GM12801 (cell line): ENCODE measurements around the gene PIGS.

Source experiments
- TF ChIP-seq, protein P1 (sequence below): IDR thresholded peaks from one replicate; pipeline ENCODE4 v1.5.1; 2011; ENCODE audit warnings: control low read depth; ENCODE audit not compliant: insufficient read length; ENCODE audit errors: extremely low read depth

The PIGS gene

DNA sequence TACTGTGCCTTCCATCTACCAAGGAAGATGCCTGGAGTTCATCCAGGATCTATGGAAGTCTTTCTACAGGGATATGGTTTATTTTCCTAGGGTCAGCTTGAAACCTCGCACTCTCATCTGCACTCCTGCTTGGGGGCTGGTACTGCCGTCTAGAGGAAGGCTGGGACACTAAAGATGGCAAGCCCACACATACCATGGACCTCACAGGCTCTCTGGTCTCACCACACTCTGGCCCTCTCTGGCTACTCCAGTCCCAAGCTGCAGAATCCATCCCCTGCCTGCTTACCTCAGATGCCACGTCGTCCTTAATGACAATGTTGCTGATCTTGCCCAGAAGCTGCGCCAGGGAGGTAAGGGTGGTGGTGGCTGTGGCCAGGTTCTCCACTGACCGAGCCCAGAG is 16.8 kb downstream of the PIGS start:
- TF ChIP-seq, protein P1, sequence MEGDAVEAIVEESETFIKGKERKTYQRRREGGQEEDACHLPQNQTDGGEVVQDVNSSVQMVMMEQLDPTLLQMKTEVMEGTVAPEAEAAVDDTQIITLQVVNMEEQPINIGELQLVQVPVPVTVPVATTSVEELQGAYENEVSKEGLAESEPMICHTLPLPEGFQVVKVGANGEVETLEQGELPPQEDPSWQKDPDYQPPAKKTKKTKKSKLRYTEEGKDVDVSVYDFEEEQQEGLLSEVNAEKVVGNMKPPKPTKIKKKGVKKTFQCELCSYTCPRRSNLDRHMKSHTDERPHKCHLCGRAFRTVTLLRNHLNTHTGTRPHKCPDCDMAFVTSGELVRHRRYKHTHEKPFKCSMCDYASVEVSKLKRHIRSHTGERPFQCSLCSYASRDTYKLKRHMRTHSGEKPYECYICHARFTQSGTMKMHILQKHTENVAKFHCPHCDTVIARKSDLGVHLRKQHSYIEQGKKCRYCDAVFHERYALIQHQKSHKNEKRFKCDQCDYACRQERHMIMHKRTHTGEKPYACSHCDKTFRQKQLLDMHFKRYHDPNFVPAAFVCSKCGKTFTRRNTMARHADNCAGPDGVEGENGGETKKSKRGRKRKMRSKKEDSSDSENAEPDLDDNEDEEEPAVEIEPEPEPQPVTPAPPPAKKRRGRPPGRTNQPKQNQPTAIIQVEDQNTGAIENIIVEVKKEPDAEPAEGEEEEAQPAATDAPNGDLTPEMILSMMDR = no peak

DNA sequence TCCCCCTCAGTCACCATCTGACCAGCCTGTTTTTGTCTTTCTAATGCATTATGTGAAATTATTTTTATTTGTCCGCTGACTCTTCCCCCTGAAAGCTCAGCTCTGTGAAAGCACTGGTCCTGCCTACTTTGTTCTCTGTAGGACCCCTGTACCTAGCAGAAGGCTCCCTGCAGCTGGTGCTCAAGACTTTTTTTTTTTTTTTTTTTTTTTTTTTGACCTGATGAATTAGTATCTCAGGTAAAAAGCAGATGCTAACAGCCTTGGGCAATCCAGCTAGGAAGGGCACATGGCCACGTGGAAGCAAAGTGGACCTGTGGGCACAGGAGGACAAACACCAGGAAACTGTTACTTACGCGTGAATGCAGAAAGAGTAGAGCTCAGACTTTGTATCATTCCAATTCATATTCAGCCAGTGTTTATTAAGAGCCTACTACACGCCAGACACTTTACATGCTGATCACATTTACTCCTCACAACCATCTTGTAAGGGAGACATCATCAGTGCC is 18.3 kb downstream of the PIGS start:
- TF ChIP-seq, protein P1 = no peak

DNA sequence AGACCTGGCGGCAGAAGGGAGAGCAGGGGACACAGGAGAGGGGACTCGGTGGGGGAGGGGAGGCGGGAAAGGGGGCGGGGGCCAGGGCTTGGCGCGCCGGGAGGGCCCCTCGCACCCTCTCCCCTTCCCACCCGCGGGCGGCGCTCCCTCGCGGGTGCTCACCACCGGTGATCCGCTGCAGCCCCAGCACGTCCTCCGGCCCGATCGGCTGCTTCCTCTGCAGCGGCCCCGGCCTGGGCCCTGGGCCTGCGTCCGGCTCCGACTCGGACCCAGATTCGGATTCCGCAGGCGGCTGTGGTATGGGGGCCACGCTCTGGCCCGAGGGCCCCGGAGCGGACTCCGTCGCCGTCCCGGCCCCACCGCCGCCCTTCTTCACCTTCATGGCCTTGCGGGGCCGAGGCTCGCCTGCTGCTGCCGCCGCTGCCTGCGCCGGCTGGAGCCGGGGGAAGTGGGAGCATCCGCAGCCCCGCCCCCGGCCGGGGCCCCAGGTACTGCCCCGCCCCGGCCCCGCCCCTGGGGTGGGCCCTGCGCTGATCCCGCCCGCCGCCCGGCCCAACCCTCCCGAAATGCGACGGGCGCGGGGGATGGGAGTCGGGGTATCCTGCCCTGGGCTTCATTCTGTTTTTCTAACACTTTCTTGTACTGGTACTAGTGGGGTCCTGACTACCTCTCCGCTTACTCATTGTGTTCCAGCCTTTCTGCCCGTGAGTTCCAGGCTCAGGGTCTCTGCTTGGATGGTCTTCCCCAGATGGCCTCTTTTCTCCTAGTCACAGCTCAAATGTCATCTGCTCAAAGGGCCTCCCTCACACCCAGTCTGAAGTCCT is 18.9 kb downstream of the PIGS start, which contains the start of gene UNC119:
UNC119 (minus strand) TSS at position 449 of the 824 bp plus-strand sequence; CDS start at position 382, 67 bp downstream.
- TF ChIP-seq, protein P1 = no peak

DNA sequence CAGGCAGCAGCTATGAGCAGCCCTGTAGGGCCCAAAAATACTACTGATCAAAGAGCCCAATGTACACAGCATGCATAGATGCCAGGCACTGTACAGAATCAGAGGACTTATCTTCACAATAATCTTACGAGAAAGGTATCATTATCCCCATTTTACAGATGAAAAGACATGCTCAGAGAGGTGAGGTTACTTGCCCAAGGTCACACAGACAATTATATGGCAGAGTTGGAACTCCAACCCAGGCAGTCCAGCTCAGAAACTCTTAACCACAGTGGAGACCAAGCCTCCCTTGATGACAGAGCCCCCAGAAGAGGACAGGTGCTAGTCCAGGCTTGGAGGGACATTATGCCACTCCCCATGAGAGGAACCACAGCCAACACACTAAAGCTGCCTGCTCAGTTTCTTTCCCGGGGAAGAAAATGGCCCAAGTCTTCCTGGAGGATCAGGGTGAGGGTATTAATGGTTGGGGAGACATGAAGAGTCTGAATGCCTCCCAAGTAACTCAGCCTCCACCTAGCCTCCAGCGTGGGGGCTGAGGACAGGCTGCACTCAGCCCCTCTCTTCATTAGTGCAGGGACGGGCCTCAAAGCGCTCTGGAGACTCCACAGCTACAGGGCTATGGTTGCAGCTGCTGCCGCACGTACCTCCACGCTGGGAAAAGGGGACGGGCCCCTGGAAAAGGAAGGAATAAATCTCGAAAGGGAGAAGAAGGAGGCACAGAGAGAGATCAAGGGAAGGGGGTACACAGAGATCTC is 19.7 kb downstream of the PIGS start:
- TF ChIP-seq, protein P1 = no peak

DNA sequence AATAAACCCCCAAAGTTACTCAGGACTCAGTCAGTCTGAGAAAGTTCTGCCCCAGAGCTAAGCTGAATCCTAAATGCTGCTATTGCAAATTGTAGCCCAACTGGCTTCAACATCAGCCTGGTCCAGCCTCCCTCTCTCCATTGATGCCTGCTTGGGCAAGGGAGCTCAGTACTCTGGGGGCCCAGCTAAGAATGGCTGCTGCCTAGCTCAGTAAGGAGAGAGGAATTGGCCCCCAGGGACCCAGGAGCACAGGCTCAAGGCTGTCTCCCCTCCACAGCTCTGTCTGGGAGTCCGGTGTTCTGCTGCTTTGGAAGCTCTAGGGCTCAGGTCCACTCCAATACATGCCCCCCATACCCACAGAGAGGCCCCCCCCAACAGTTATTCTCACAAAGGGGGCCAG is 20.5 kb downstream of the PIGS start:
- TF ChIP-seq, protein P1 = no peak

DNA sequence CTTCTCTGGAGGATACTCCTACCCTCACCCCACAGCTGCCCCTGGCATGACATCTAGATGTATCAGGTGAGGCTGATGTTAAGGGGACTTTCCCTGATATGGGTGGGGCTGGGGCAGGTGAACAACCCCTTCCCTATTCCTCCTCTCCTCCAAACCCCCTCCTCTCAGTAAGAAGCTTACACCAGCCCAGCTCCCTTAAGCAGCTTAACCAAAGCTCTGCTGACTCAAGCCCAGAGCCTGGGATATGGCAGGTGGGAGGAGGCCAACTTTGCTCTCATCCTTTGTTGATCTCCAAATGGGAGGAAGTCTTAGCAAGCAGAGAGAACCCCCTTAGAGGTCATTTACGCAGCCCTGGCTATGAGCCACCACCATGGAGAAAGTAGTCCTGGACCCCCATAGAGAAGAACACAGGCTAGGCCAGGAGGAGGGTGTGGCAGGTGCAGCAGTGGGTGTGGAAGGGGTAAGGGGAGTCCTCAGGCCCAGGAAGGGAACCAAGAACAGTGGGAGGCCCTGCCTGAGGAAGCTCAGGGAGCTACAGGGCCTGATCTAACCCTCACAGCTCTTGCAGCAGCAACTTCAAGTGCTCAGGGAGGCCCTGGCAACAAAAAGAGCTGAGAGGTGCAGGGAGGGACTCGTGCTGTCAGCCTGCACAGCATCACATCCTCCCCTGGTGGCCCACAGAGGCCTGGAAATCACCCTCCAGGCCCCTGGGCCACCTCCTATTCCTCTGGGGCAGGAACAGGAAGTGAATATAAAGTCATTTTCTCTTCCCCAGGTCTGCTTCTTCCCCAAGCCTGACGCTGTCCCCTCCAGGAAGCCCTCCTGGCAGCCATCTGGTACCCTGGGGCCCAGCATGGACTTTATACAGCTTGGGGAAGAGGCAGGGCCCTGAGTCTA is 21.8 kb downstream of the PIGS start:
- TF ChIP-seq, protein P1 = no peak
